Fibroblast of lung (primary cell): ENCODE results near the gene ADGRV1.

ENCODE experiments used
- CTCF ChIP-seq, 2 donors: IDR thresholded peaks in 1 of 2; conservative IDR thresholded peaks in 1 of 2; 1 replicate in 1 of 2; 2 replicates in 1 of 2; pipeline ENCODE4 v1.5.1; 2011 to 2012; ENCODE audit warnings: low read length in 2 of 2, control low read depth in 1 of 2, inconsistent platforms in 1 of 2, low read depth in 1 of 2, mild to moderate bottlenecking in 1 of 2
- EZH2 ChIP-seq: IDR thresholded peaks from 2 replicates; pipeline ENCODE4 v1.5.1; 2012; ENCODE audit warnings: low read length, control low read depth, mild to moderate bottlenecking; ENCODE audit errors: missing control alignments

GRCh38 chr5:90889325-90889600 lies 330.7 kb downstream of the ADGRV1 start:
- TF ChIP-seq CTCF (conservative IDR thresholded peaks at IDR 0.05 in 1 of 2, IDR thresholded peaks at IDR 0.05 in 1 of 2; ENCODE audit: low read depth in 1 of 2, low read length in 2 of 2) (no peak), EZH2 (no peak)
